CD8-positive, alpha-beta memory T cell (primary cell): ENCODE results near the gene ADGRG1. TPM values are rescaled to one million over a fixed set of nuclear protein-coding genes. Genes with fewer than 3 reads are reported as not detected.
A peak's percentile ranks its signal among the peaks of the same experiment; 100 is the strongest.

Experiments used
- CTCF ChIA-PET: fragments of 350-600 bp; sonication (Branson Sonifier 250); formaldehyde crosslinking; loops from one replicate; lab custom pipeline; 2021; ENCODE audit warnings: antibody characterized with exemption; lab: Charles Lee
- POLR2A ChIA-PET: fragments of 350-600 bp; sonication (Branson Sonifier 250); formaldehyde crosslinking; loops from one replicate; lab custom pipeline; 2021; ENCODE audit warnings: antibody characterized with exemption; lab: Charles Lee
- DNase-seq, 5 donors: peaks; one replicate each; pipeline versions ENCODE4 v3.0.0 to v3.0.0-alpha.2; 2020 to 2022; ENCODE audit warnings: mixed read lengths in 1 of 5
- H3K27ac ChIP-seq: one replicate; pipeline ENCODE4 v1.7.0; 2013; ENCODE audit warnings: low read depth, mild to moderate bottlenecking, low read length, moderate library complexity
- H3K27me3 ChIP-seq: 2 replicates; pipeline ENCODE4 v1.7.0; 2013; ENCODE audit warnings: low read length, mild to moderate bottlenecking; ENCODE audit not compliant: insufficient read depth, poor library complexity, severe bottlenecking
- H3K36me3 ChIP-seq: 2 replicates; pipeline ENCODE4 v1.7.0; 2013; ENCODE audit warnings: mild to moderate bottlenecking, low read length, moderate library complexity; ENCODE audit not compliant: insufficient read depth
- H3K4me1 ChIP-seq: 2 replicates; pipeline ENCODE4 v1.7.0; 2013; ENCODE audit warnings: mild to moderate bottlenecking, low read length, moderate library complexity; ENCODE audit not compliant: insufficient read depth
- H3K4me3 ChIP-seq: 2 replicates; pipeline ENCODE4 v1.7.0; 2013; ENCODE audit warnings: mild to moderate bottlenecking, low read length
- H3K9me3 ChIP-seq: 2 replicates; pipeline ENCODE4 v1.7.0; 2013; ENCODE audit warnings: mild to moderate bottlenecking, low read length
- H3K27ac Mint-ChIP-seq, 8 donors: one replicate each; pipeline ENCODE4 v1.8.0; 2020 to 2021; ENCODE audit warnings: mixed read lengths in 8 of 8, mild to moderate bottlenecking in 6 of 8, inconsistent platforms in 3 of 8, moderate library complexity in 3 of 8
- H3K27me3 Mint-ChIP-seq, 2 donors: one replicate each; pipeline ENCODE4 v1.8.0; 2020 to 2021; ENCODE audit warnings: mixed read lengths in 2 of 2, mild to moderate bottlenecking in 1 of 2, moderate library complexity in 1 of 2
- H3K36me3 Mint-ChIP-seq, 3 donors: one replicate each; pipeline ENCODE4 v1.8.0; 2020 to 2021; ENCODE audit warnings: mixed read lengths in 3 of 3, inconsistent platforms in 1 of 3, mild to moderate bottlenecking in 1 of 3
- H3K4me1 Mint-ChIP-seq, 3 donors: one replicate each; pipeline ENCODE4 v1.8.0; 2020 to 2021; ENCODE audit warnings: mixed read lengths in 3 of 3, inconsistent platforms in 1 of 3, mild to moderate bottlenecking in 1 of 3
- H3K4me3 Mint-ChIP-seq, 7 donors: one replicate each; pipeline ENCODE4 v1.8.0; 2020 to 2021; ENCODE audit warnings: mixed read lengths in 7 of 7, mild to moderate bottlenecking in 6 of 7, moderate library complexity in 4 of 7, inconsistent platforms in 2 of 7
- H3K9me3 Mint-ChIP-seq, 5 donors: one replicate each; pipeline ENCODE4 v1.8.0; 2020 to 2022; ENCODE audit warnings: mixed read lengths in 5 of 5, mild to moderate bottlenecking in 3 of 5, moderate library complexity in 2 of 5, inconsistent platforms in 1 of 5
- polyA plus RNA-seq: library from polyadenylated mRNA; unstranded; fragments of 300-500 nt; fragmentation: Illumina TruSeq; gene quantifications from one replicate; pipeline ENCODE4 v1.2.3, GENCODE V29; 2021
- total RNA-seq, 2 experiments: library from RNA; stranded (reverse); gene quantifications; one replicate each; pipeline ENCODE4 v1.2.3, GENCODE V29; 2021

The ADGRG1 gene
- total and polyA plus RNA-seq, 3 experiments from 2014 or later, result 25.8 to 51.9 (median 29.8) TPM

DNA sequence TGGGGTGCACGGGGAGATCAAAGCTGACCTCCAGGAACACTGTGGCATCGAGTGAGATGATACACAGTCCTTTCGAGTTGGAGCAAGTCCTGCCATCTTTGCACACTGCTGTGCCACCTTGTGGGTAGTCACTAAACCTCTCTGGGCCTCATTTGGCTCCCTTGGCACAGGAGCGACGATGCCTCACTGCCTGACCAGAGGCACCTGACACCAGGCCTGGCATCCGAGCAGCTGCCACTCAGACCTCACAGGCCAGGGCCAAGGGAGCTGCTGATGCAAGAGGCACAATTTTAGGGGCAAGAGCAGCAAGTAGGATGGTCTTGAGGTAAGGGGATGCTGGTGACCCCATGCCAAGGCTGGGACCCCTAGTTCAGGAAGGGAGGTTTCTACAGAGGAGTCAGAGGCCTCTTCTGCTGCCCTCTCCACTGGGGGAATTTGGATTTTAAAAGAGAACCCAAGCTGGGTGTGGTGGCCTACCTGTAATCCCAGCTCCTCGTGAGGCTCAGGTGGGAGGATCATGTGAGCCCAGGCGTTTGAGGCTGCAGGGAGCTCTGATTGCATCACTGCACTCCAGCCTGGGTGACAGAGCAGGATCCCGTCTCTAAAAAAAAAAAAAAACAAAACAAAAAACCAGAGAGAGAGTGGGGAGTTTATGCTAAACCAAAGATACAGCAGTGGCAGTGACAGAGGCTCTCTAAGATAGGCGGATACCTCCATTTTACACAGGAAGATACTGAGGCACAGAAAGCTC, 6.7 kb upstream of the ADGRG1 start:
- Histone ChIP-seq H3K4me1 (peaks cover 8% of the 10 kb centered on the region), H3K27ac (no peak overlapping the region), H3K36me3 (no peaks in the 10 kb centered on the region), H3K9me3 (no peaks in the 10 kb centered on the region), H3K27me3 (no peaks in the 10 kb centered on the region), H3K4me3 (no peak overlapping the region)
- no peaks in the 10 kb centered on the region for H3K9me3 Mint-ChIP-seq
- no peaks in the 10 kb centered on the region for H3K36me3 Mint-ChIP-seq
- no peak overlapping the region for H3K4me3 Mint-ChIP-seq
- peaks cover 12 to 32% (median 15%) of the 10 kb centered on the region in 3 donors for H3K4me1 Mint-ChIP-seq
- POLR2A ChIA-PET, result no interaction called here
- peak in 1 of 5 donors; percentile 46 for DNase-seq
- CTCF ChIA-PET, result interaction anchor here (0.6 to 1.8 kb wide), 4 partner anchors 12 to 135 kb away, joined by 3 to 9 read pairs (median 4); no protein-coding TSS in a partner anchor
- H3K27me3 Mint-ChIP-seq, result peaks cover 0 to 1% of the 10 kb centered on the region in 2 donors
- peak overlapping the region in 1 of 8 donors; percentile 61 for H3K27ac Mint-ChIP-seq

DNA sequence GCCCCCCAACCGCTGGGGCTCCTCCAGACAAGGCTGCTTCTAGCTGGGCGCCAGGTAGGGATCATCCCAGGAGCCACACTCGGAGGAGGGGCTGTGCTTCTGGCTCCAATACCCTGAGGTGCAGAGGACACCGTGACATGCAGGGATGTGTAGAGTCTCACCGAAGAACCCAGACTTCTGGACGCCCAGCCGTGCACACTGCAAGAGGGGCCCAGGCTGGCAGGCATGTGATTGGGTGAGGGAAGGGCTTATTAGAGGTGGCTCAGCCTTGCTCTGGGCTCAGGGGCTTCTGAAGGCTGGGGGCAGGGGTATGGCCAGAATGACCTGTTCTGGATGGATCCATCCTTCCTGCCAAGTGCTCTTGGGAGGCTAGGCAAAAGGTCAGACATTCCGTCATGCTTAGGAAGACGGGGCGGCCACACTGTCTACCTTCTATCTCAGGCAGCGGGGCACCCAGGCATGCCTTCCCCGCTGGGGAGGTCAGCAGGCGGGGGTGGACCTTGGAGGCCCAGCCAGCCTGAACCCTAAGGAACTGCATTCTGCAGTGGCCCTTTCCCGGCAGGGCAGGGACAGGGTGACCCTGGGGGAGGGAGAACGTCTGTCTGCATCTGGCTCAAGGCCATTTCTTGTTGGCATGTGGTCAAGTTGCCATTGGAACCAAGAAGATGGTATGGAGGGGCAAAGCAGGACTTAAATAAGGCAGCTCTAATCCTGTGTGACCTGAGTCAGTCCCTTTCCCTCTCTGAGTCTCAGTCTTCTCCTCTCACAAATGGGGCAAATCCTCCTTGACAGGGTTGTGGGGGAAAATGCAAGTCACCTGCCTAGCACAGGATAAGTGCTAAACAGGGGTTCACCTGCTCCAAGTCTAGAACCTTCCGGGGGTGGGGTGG, 5.8 kb upstream of the ADGRG1 start:
- no peak overlapping the region for H3K4me3 ChIP-seq
- Mint-ChIP-seq H3K27me3 (peaks cover 0 to 1% of the 10 kb centered on the region in 2 donors), H3K4me1 (peaks cover 12 to 34% (median 14%) of the 10 kb centered on the region in 3 donors), H3K4me3 (no peak overlapping the region), H3K36me3 (no peaks in the 10 kb centered on the region), H3K9me3 (no peaks in the 10 kb centered on the region), H3K27ac (peak overlapping the region in 3 of 8 donors; percentile 56 to 87 (median 70))
- no peaks in the 10 kb centered on the region for H3K36me3 ChIP-seq
- H3K27ac ChIP-seq, result no peak overlapping the region
- no peaks in the 10 kb centered on the region for H3K9me3 ChIP-seq
- no peak for DNase-seq
- H3K4me1 ChIP-seq, result peaks cover 4% of the 10 kb centered on the region
- CTCF ChIA-PET, result interaction anchor here (0.8 to 2.9 kb wide), 5 partner anchors 22 to 32 kb away, joined by 3 to 11 read pairs (median 4); no protein-coding TSS in a partner anchor
- no peaks in the 10 kb centered on the region for H3K27me3 ChIP-seq
- POLR2A ChIA-PET, result interaction anchor here (0.6 kb wide), 1 partner anchor 39 kb away, joined by 4 read pairs; no protein-coding TSS in a partner anchor

DNA sequence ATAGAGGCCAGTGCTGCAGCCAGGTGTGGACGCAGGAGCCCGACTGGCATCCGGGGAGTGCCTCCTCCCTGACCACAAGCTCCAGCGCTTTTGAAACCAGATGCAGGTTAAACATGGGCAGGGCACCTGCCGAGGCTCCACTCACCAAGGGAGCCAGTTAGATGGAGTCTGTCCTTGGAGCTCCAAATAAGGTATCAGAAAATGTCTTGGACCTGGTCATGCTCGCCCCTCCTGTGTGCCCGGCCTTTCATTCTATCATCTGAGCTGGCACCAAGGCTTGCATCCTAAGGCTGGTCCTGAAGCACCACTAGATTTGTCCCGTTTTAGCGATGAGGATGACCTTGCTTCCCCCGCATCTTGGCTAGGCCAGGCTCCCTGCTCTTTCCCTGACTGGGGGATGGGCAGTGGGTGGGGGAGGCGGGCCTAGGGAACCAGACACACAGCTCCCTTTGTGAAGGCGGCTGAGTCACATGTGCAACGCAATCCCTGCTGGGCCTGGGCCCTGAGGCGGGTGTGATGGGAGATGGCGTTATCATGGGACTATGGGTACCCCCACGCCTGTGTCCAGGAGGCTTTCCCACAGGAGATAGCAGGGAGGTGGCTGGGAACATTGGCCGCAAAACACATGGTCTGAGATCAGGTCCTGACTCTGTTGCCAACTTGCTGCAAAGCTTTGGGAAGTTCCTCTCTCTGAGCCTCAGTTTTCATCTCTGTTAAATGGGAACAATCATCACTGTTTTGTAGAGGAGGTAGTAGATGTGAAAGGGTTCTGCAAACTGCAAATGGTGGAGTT, 5.0 kb upstream of the ADGRG1 start:
- peak overlapping the region in 2 of 8 donors; percentile 36 to 50 for H3K27ac Mint-ChIP-seq
- no peak for DNase-seq
- no peaks in the 10 kb centered on the region for H3K36me3 Mint-ChIP-seq
- H3K27me3 Mint-ChIP-seq, result peaks cover under 1 to 1% of the 10 kb centered on the region in 2 donors
- Histone ChIP-seq H3K4me3 (no peak overlapping the region), H3K4me1 (no peaks in the 10 kb centered on the region), H3K9me3 (no peaks in the 10 kb centered on the region), H3K27ac (no peak overlapping the region), H3K27me3 (no peaks in the 10 kb centered on the region), H3K36me3 (no peaks in the 10 kb centered on the region)
- H3K4me1 Mint-ChIP-seq, result peaks cover 7 to 31% (median 12%) of the 10 kb centered on the region in 3 donors
- H3K9me3 Mint-ChIP-seq, result no peaks in the 10 kb centered on the region
- H3K4me3 Mint-ChIP-seq, result no peak overlapping the region
- ChIA-PET POLR2A (no interaction called here), CTCF (interaction anchor here (1.9 to 2.9 kb wide), 3 partner anchors 23 to 33 kb away, joined by 4 to 11 read pairs (median 5); no protein-coding TSS in a partner anchor)

DNA sequence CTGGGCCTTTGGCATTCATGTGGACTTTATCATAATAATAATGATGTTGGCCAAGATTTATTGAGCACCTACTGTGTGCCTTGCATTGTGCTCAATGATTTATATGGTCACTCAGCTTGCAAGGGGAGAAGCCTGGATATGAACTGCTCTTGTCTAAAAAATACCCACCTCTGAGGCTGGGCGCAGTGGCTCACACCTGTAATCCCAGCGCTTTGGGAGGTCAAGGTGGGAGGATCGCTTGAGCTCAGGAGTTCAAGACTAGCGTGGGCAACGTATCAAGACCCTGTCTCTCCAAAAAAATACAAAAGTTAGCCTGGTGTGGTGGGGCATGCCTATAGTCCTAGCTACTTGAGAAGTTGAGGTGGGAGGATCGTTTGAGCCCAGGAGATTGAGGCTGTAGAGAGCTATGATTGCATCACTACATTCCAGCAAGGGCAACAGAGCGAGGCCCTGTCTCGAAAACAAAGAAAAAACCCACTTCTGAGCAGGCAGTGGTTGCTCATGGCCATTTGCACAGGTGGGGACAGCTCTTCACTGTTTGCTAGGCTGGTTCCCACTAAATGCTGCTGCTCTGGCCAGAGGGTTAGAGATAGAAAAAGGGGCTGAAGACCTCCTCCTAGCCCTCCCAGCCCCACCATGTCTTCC, 4.3 kb upstream of the ADGRG1 start:
- Histone ChIP-seq H3K36me3 (no peaks in the 10 kb centered on the region), H3K27me3 (no peaks in the 10 kb centered on the region), H3K4me3 (no peak overlapping the region), H3K4me1 (peaks cover 4% of the 10 kb centered on the region), H3K27ac (no peak overlapping the region), H3K9me3 (no peaks in the 10 kb centered on the region)
- Mint-ChIP-seq H3K27ac (peak overlapping the region in 2 of 8 donors; percentile 22 to 50), H3K36me3 (no peaks in the 10 kb centered on the region), H3K9me3 (no peaks in the 10 kb centered on the region), H3K27me3 (peaks cover 1 to 7% of the 10 kb centered on the region in 2 donors), H3K4me1 (peaks cover 7 to 31% (median 14%) of the 10 kb centered on the region in 3 donors), H3K4me3 (peak overlapping the region in 1 of 7 donors; percentile 61)
- CTCF ChIA-PET, result interaction anchor here (0.6 to 2.9 kb wide), 4 partner anchors 24 to 39 kb away, joined by 3 to 11 read pairs (median 4); no protein-coding TSS in a partner anchor
- POLR2A ChIA-PET, result no interaction called here
- no peak for DNase-seq

DNA sequence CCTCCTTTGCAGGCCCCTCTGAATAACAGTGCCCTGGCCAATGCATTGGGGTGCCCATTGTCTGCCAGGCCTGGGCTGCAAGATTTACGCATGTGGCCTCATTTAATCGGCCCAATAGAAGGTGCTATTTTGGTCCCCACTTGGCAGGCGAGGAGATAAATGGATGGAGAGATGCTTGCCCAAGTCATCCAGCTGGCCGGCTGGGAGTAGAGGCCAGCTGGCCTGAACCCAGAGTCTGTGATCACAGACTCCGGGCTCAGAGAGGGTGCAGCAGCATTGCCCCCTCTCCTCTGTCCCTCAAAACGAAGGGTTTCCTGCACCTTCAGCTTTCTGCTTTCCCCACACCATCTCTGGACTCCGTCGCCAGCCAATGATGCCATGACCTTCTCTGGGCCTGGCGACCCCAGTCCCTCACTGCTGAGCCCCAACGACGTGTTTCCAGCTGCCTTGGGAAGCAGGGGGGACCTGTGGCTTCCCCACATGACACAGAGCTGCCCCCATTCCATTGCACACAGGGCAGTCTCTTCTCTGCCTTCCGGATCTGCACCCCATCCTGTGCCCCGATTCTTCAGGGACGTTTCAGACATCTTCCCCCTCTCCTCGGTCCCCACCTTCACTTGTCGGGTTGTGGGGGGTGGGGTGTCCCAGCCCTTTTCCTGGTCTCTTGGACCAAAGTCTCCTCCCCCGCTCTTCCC, 3.5 kb upstream of the ADGRG1 start:
- POLR2A ChIA-PET, result no interaction called here
- no peak overlapping the region for H3K27ac ChIP-seq

DNA sequence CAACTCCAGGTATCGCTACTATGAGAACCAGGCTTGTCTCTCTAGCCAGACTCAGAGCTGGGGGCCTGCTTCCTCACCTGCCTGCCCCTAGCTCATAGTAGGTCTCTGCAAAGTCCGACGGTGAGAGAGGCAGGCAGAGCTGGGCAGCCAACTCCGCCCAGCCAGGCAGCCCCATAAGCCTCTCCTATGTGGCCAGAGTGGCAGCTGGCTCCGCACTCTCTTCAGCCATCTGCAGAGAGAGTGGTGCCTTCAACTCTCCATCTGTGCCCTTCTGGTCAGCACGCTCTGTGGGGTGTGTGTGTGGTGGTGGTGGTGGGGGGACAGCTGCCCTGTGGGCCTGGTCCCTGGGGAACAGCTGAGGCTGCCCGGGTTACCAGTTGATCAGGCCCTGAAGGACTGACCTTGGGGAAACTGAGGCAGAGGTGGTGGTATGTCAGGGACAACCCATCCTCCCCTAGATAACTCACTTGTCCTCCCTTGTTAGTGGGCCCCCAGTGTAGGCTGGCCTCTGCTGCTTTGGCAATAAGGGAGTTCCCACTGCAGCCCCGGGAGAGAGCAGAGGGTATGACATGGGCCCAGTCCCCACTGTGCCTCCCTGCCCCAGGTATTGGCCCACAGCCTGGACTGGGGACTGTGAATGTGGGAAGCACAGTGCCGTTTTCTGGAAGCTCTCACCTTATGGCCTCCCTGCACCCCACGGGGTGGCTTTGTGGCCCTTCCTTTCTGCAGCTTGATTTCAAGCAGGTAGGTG, 1.8 kb upstream of the ADGRG1 start:
- ChIA-PET POLR2A (interaction anchor here (1.1 kb wide), 1 partner anchor 10 kb away, joined by 3 read pairs; no protein-coding TSS in a partner anchor), CTCF (interaction anchor here (1.1 to 2.3 kb wide), 3 partner anchors 17 to 25 kb away, joined by 3 to 10 read pairs (median 9); no protein-coding TSS in a partner anchor)
- Mint-ChIP-seq H3K27me3 (peaks cover 1 to 11% of the 10 kb centered on the region in 2 donors), H3K4me1 (peaks cover 7 to 33% (median 22%) of the 10 kb centered on the region in 3 donors), H3K36me3 (no peaks in the 10 kb centered on the region), H3K4me3 (no peak overlapping the region), H3K27ac (peak overlapping the region in 1 of 8 donors; percentile 38), H3K9me3 (no peaks in the 10 kb centered on the region)
- Histone ChIP-seq H3K27me3 (peaks cover 4% of the 10 kb centered on the region), H3K27ac (no peak overlapping the region), H3K9me3 (no peaks in the 10 kb centered on the region), H3K36me3 (no peaks in the 10 kb centered on the region), H3K4me3 (no peak overlapping the region), H3K4me1 (peaks cover 4% of the 10 kb centered on the region)
- DNase-seq, result no peak

More for the DNA sequence above, 3.5 kb upstream of the ADGRG1 start:
- CTCF ChIA-PET, result interaction anchor here (0.6 to 2.9 kb wide), 3 partner anchors 24 to 40 kb away, joined by 3 to 11 read pairs (median 4); no protein-coding TSS in a partner anchor
- no peaks in the 10 kb centered on the region for H3K9me3 Mint-ChIP-seq
- H3K36me3 Mint-ChIP-seq, result no peaks in the 10 kb centered on the region
- no peaks in the 10 kb centered on the region for H3K36me3 ChIP-seq
- DNase-seq, result no peak
- peaks cover 4% of the 10 kb centered on the region for H3K27me3 ChIP-seq
- no peak overlapping the region for H3K4me3 ChIP-seq
- peaks cover 1 to 8% of the 10 kb centered on the region in 2 donors for H3K27me3 Mint-ChIP-seq
- H3K27ac Mint-ChIP-seq, result peak overlapping the region in 1 of 8 donors; percentile 85
- H3K4me3 Mint-ChIP-seq, result no peak overlapping the region
- no peaks in the 10 kb centered on the region for H3K9me3 ChIP-seq
- H3K4me1 ChIP-seq, result peaks cover 4% of the 10 kb centered on the region
- peaks cover 7 to 27% (median 15%) of the 10 kb centered on the region in 3 donors for H3K4me1 Mint-ChIP-seq
